IPS-18a (cell line): ENCODE data around the gene PTPN4.

Source experiments
- H3K27ac ChIP-seq: one replicate; pipeline ENCODE4 v1.5.1; 2013; ENCODE audit warnings: low read length
- H3K27me3 ChIP-seq: one replicate; pipeline ENCODE4 v1.6.1; 2013; ENCODE audit warnings: mild to moderate bottlenecking, low read length; ENCODE audit not compliant: control insufficient read depth, insufficient read depth
- H3K36me3 ChIP-seq: one replicate; pipeline ENCODE4 v1.6.1; 2013; ENCODE audit warnings: low read depth, low read length; ENCODE audit not compliant: control insufficient read depth
- H3K4me1 ChIP-seq: one replicate; pipeline ENCODE4 v1.6.1; 2013; ENCODE audit warnings: low read depth, low read length; ENCODE audit not compliant: control insufficient read depth
- H3K4me3 ChIP-seq: one replicate; pipeline ENCODE4 v1.5.1; 2013; ENCODE audit warnings: low read length
- H3K9ac ChIP-seq: one replicate; pipeline ENCODE4 v1.6.1; 2013; ENCODE audit warnings: mild to moderate bottlenecking, low read length, moderate library complexity
- H3K9me3 ChIP-seq: one replicate; pipeline ENCODE4 v1.6.1; 2013; ENCODE audit warnings: low read depth, low read length; ENCODE audit not compliant: control insufficient read depth

Gene PTPN4

GRCh38 chr2:119721462-119721861 lies 38.3 kb upstream of the PTPN4 start:
- H3K27me3 ChIP-seq, result no peaks in the 10 kb centered on the region
- no peak overlapping the region for H3K9ac ChIP-seq
- H3K9me3 ChIP-seq, result peaks cover 6% of the 10 kb centered on the region
- H3K4me1 ChIP-seq, result no peaks in the 10 kb centered on the region
- H3K27ac ChIP-seq, result no peak overlapping the region
- no peak overlapping the region for H3K4me3 ChIP-seq
- no peaks in the 10 kb centered on the region for H3K36me3 ChIP-seq

DNA sequence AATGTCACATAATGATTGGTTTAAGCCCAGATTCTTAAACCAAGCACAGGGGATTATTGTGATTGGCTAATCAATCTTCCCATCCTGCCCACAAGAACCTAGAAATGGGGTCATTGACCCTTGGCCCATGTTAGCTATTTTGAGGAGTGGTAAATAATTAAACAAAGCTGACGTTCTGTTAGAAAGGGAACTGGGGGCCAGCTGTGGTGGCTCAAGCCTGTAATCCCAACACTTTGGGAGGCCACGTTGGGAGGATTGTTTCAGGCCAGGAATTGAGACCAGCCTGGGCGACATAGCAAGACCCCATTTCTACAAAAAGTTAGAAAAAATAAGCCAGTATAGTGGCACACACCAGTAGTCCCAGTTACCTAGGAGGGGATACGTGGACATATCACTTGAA lies 37.8 kb upstream of the PTPN4 start:
- H3K9me3 ChIP-seq, result peaks cover 6% of the 10 kb centered on the region
- no peaks in the 10 kb centered on the region for H3K4me1 ChIP-seq
- H3K27ac ChIP-seq, result no peak overlapping the region
- no peaks in the 10 kb centered on the region for H3K36me3 ChIP-seq
- no peak overlapping the region for H3K9ac ChIP-seq
- H3K4me3 ChIP-seq, result no peak overlapping the region
- no peaks in the 10 kb centered on the region for H3K27me3 ChIP-seq

GRCh38 chr2:119723186-119723585 lies 36.5 kb upstream of the PTPN4 start:
- peaks cover 6% of the 10 kb centered on the region for H3K9me3 ChIP-seq
- H3K4me1 ChIP-seq, result no peaks in the 10 kb centered on the region

DNA sequence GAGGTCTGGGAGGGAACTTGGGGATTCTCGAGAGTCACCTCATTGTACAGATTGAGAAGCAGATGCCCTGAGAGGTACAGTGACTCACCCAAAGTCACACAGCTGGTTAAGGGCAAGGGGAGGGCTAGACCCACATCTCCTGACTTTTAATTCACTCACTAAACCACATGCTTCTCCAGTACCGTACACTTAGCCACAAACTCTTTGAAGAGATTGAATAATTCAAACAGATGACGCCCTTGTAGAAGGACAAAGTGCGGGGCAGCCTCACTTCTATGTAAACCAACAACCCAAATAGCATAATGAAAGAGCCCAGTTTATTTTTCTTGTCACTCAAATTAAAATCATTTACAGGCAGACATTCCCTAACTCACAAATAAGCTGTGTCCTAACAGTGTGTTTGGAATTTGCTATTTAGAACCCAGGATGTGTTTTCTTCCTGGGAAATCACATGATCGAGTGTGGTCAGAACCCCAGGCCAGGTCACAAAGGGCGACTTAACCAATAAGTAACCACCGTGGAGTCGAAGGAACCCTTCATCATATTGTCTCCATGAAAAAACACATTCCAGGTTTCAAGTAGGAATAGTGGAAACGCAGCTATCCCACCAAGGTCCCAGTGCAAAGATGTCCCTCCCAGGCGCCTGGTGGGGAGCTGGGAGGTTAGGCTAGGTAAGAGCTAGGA lies 35.8 kb upstream of the PTPN4 start:
- Histone ChIP-seq H3K27ac (no peak overlapping the region), H3K9me3 (peaks cover 6% of the 10 kb centered on the region), H3K9ac (no peak overlapping the region), H3K4me1 (no peaks in the 10 kb centered on the region), H3K4me3 (no peak overlapping the region), H3K27me3 (no peaks in the 10 kb centered on the region), H3K36me3 (no peaks in the 10 kb centered on the region)

More at GRCh38 chr2:119723186-119723585, 36.5 kb upstream of the PTPN4 start:
- Histone ChIP-seq H3K27me3 (no peaks in the 10 kb centered on the region), H3K4me3 (no peak overlapping the region), H3K36me3 (no peaks in the 10 kb centered on the region), H3K9ac (no peak overlapping the region), H3K27ac (no peak overlapping the region)

GRCh38 chr2:119724656-119725485 lies 34.9 kb upstream of the PTPN4 start:
- H3K9me3 ChIP-seq, result peaks cover 6% of the 10 kb centered on the region
- H3K36me3 ChIP-seq, result no peaks in the 10 kb centered on the region
- H3K9ac ChIP-seq, result no peak overlapping the region
- no peak overlapping the region for H3K4me3 ChIP-seq
- no peak overlapping the region for H3K27ac ChIP-seq
- H3K4me1 ChIP-seq, result no peaks in the 10 kb centered on the region
- H3K27me3 ChIP-seq, result no peaks in the 10 kb centered on the region

DNA sequence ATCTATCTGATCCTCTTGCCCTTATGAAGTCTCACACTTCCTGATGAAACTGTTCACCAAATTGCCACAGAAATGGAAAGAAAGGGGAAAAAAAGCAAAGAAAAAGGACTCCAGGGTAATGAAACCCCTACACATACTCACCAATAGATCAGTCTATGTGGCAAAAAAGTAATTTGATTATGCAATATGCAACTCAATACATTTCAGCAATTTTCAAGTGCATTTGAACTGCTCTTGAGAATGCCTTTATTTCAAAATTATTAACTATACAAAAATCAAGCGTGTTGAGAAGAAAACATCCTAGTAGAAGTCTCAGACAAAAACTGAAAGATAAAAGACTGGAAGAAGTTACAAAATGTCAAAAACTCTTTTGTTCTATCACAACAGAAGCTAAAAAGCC lies 32.2 kb upstream of the PTPN4 start:
- Histone ChIP-seq H3K36me3 (no peaks in the 10 kb centered on the region), H3K27ac (no peak overlapping the region), H3K4me3 (no peak overlapping the region), H3K9ac (no peak overlapping the region), H3K9me3 (no peaks in the 10 kb centered on the region), H3K4me1 (no peaks in the 10 kb centered on the region), H3K27me3 (no peaks in the 10 kb centered on the region)

GRCh38 chr2:119728421-119728820 lies 31.3 kb upstream of the PTPN4 start:
- Histone ChIP-seq H3K27ac (no peak overlapping the region), H3K4me1 (no peaks in the 10 kb centered on the region), H3K27me3 (no peaks in the 10 kb centered on the region), H3K9ac (no peak overlapping the region), H3K9me3 (no peaks in the 10 kb centered on the region), H3K36me3 (no peaks in the 10 kb centered on the region), H3K4me3 (no peak overlapping the region)

GRCh38 chr2:119730671-119731177 lies 29.0 kb upstream of the PTPN4 start:
- H3K9me3 ChIP-seq, result no peaks in the 10 kb centered on the region

DNA sequence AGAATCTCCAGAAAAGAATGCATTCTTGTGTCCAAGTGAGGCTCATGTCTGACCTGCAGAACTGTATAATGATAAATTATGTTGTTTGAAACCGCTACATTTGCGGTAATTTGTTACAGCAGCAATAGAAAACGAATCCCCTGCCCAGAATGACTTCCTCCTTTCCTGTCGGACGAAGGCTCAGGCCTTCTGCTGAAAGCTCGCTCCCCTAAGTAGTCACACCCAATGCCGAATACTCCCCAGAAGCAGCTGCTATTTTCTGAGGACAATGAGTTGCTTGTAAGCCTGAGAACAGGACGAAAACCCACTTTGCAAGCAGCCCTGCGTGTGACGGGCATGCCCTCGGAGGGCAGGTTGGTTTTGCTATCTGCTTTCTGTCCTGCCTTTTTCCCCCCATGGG lies 27.7 kb upstream of the PTPN4 start:
- Histone ChIP-seq H3K4me1 (no peaks in the 10 kb centered on the region), H3K36me3 (no peaks in the 10 kb centered on the region), H3K9me3 (no peaks in the 10 kb centered on the region), H3K27me3 (no peaks in the 10 kb centered on the region), H3K27ac (no peak overlapping the region), H3K4me3 (no peak overlapping the region), H3K9ac (no peak overlapping the region)

More at GRCh38 chr2:119730671-119731177, 29.0 kb upstream of the PTPN4 start:
- Histone ChIP-seq H3K9ac (no peak overlapping the region), H3K27ac (no peak overlapping the region), H3K4me3 (no peak overlapping the region), H3K36me3 (no peaks in the 10 kb centered on the region), H3K4me1 (no peaks in the 10 kb centered on the region), H3K27me3 (no peaks in the 10 kb centered on the region)

- Histone ChIP-seq H3K27me3 (no peaks in the 10 kb centered on the region), H3K9ac (no peak overlapping the region), H3K36me3 (no peaks in the 10 kb centered on the region), H3K9me3 (no peaks in the 10 kb centered on the region), H3K4me3 (no peak overlapping the region), H3K4me1 (no peaks in the 10 kb centered on the region), H3K27ac (no peak overlapping the region)
Observed at GRCh38 chr2:119732601-119733164, 27.0 kb upstream of the PTPN4 start.

DNA sequence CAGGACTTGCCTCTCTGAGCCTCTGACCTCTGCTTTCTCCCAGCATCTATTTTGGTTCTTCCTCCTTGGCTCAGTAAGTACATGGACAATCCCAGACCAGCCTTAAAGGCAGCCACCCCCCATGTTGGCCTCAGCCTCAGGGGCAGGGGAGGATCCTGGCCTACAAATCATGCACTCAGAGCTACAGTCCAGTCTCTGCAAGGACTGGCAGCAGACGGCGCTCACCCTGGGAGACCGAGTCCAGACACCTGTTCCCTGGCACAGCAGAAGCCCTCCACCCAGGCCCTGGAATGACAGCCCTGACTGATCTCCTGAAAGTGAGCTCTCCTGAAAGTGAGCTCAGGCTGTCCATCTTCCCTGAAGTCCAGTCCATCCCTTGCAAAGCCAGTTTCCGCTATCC lies 25.7 kb upstream of the PTPN4 start:
- H3K4me1 ChIP-seq, result no peaks in the 10 kb centered on the region
- no peaks in the 10 kb centered on the region for H3K27me3 ChIP-seq
- no peak overlapping the region for H3K4me3 ChIP-seq
- H3K9ac ChIP-seq, result no peak overlapping the region
- no peak overlapping the region for H3K27ac ChIP-seq
- H3K9me3 ChIP-seq, result no peaks in the 10 kb centered on the region
- H3K36me3 ChIP-seq, result no peaks in the 10 kb centered on the region
